Sigmoid colon (tissue), 4 donors: Measurements from ENCODE around the gene BTBD6.

ENCODE experiments used
- EP300 ChIP-seq, 4 donors: sonication (generic); formaldehyde crosslinking; IDR thresholded peaks; one replicate each; pipeline ENCODE4 v1.6.1; 2017; ENCODE audit warnings: antibody characterized with exemption in 4 of 4
- POLR2A ChIP-seq, 2 donors: fragments of 450-650 bp; IDR thresholded peaks; one replicate each; pipeline ENCODE4 v1.6.1; 2016; ENCODE audit warnings: antibody characterized with exemption in 2 of 2, mild to moderate bottlenecking in 2 of 2, moderate library complexity in 2 of 2
- POLR2AphosphoS5 ChIP-seq, 4 donors: sonication (generic); formaldehyde crosslinking; IDR thresholded peaks; one replicate each; pipeline ENCODE4 v1.6.1; 2017; ENCODE audit warnings: antibody characterized with exemption in 4 of 4
- TF ChIP-seq, protein P1 (sequence below), 4 experiments: fragments of 450-650 bp in 3 of 4; fragments of 200-600 bp in 1 of 4; IDR thresholded peaks; one replicate each; pipeline ENCODE4 v1.5.1; 2016 to 2019; ENCODE audit warnings: antibody characterized with exemption in 4 of 4, mild to moderate bottlenecking in 3 of 4, moderate library complexity in 2 of 4

DNA sequence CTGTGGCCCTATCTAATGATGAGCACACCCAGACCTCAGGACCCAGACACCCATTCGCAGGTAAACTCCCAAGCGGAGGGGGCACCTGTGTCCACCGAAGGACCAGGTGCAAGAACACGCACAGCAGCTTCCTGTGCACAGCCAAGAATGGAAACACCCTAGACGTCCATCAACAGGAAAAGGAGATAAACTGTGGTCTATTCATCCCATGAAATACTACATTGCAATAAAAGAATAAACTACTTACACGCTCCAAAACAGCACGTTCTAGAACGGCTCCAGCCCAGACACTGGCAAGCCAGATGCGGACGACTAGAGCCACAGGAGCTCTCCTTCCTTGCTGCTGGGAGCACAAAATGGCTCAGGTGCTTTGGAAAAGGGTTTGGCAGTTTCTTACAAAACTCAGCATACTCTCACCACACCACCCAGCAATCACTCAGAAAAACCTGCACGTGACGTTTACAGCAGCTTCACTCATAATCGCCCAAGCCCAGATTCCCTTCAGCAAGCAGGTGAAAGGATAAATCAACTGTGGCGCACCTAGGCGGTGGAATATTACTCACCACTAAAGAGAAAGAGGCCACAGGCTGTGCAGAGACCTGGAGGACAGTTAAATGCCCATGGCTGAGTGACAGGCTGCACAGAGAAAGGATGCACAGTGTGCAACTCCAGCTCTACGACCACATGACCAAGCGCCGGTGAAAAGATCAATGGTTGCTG, 31.5 kb downstream of the BTBD6 start:
- TF ChIP-seq, protein P1, sequence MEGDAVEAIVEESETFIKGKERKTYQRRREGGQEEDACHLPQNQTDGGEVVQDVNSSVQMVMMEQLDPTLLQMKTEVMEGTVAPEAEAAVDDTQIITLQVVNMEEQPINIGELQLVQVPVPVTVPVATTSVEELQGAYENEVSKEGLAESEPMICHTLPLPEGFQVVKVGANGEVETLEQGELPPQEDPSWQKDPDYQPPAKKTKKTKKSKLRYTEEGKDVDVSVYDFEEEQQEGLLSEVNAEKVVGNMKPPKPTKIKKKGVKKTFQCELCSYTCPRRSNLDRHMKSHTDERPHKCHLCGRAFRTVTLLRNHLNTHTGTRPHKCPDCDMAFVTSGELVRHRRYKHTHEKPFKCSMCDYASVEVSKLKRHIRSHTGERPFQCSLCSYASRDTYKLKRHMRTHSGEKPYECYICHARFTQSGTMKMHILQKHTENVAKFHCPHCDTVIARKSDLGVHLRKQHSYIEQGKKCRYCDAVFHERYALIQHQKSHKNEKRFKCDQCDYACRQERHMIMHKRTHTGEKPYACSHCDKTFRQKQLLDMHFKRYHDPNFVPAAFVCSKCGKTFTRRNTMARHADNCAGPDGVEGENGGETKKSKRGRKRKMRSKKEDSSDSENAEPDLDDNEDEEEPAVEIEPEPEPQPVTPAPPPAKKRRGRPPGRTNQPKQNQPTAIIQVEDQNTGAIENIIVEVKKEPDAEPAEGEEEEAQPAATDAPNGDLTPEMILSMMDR (IDR thresholded peaks at IDR 0.05): no peak
- TF ChIP-seq POLR2A (IDR thresholded peaks at IDR 0.05) (no peak), POLR2AphosphoS5 (IDR thresholded peaks at IDR 0.05) (no peak), EP300 (IDR thresholded peaks at IDR 0.05) (no peak)
